Caco-2 (cell line): Measurements from ENCODE around the gene RNF32. TPM values are rescaled to one million over a fixed set of nuclear protein-coding genes. Genes with fewer than 3 reads are reported as not detected.

Experiments used
- BruUV-seq: library from RNA; stranded (reverse); fragments of 400-500 nt; replicated peaks from 2 replicates; lab custom pipeline; 2021; lab: Mats Ljungman, UMichigan
- CTCF ChIA-PET: fragments of 300-600 bp; sonication (Branson Sonifier 250); formaldehyde crosslinking; loops from one replicate; lab custom pipeline; 2022; ENCODE audit warnings: antibody characterized with exemption; lab: Charles Lee
- POLR2A ChIA-PET: fragments of 300-600 bp; sonication (Branson Sonifier 250); formaldehyde crosslinking; loops from one replicate; lab custom pipeline; 2022; ENCODE audit warnings: antibody characterized with exemption; lab: Charles Lee
- DNase-seq, 2 experiments: peaks; one replicate each; pipeline versions ENCODE4 v3.0.0 to v3.0.0-alpha.2; 2020 to 2022
- H3K27me3 ChIP-seq: replicated peaks from 2 replicates; pipeline ENCODE4 v1.6.0; 2011; ENCODE audit warnings: low read length; ENCODE audit not compliant: control insufficient read depth, insufficient read depth
- H3K36me3 ChIP-seq: 2 replicates; pipeline ENCODE4 v1.5.1; 2011; ENCODE audit warnings: low read length; ENCODE audit not compliant: control insufficient read depth, insufficient read depth
- H3K4me1 ChIP-seq: fragments of 250-450 bp; sonication (Bioruptor Pico); 2 replicates; pipeline ENCODE4 v1.5.1; 2020; ENCODE audit warnings: mild to moderate bottlenecking
- H3K4me3 ChIP-seq: 2 replicates; pipeline ENCODE4 v1.5.1; 2011; ENCODE audit warnings: low read depth, mild to moderate bottlenecking, control low read depth, low read length
- H3K9me3 ChIP-seq: fragments of 250-450 bp; sonication (Bioruptor Pico); 2 replicates; pipeline ENCODE4 v1.5.1; 2020; ENCODE audit warnings: mild to moderate bottlenecking, moderate library complexity
- H3K27ac Mint-ChIP-seq: one replicate; pipeline ENCODE4 v1.8.0; 2022; ENCODE audit warnings: mixed read lengths; ENCODE audit not compliant: unreplicated experiment
- H3K27me3 Mint-ChIP-seq: one replicate; pipeline ENCODE4 v1.8.0; 2022; ENCODE audit warnings: mixed read lengths; ENCODE audit not compliant: insufficient read depth, unreplicated experiment
- H3K36me3 Mint-ChIP-seq: one replicate; pipeline ENCODE4 v1.8.0; 2022; ENCODE audit warnings: mild to moderate bottlenecking, mixed read lengths; ENCODE audit not compliant: insufficient read depth, unreplicated experiment
- H3K4me1 Mint-ChIP-seq: one replicate; pipeline ENCODE4 v1.8.0; 2022; ENCODE audit warnings: low read depth, mixed read lengths; ENCODE audit not compliant: unreplicated experiment
- H3K4me3 Mint-ChIP-seq: one replicate; pipeline ENCODE4 v1.8.0; 2022; ENCODE audit warnings: mild to moderate bottlenecking, moderate library complexity, mixed read lengths; ENCODE audit not compliant: unreplicated experiment
- H3K9me3 Mint-ChIP-seq: one replicate; pipeline ENCODE4 v1.8.0; 2022; ENCODE audit warnings: mixed read lengths; ENCODE audit not compliant: unreplicated experiment
- CTCF ChIP-seq, 2 experiments: fragments of 200-600 bp in 1 of 2; IDR thresholded peaks; 1 replicate in 1 of 2; 2 replicates in 1 of 2; pipeline versions ENCODE4 v1.5.1 to v1.8.0; 2011 to 2022; ENCODE audit warnings: antibody characterized with exemption in 1 of 2, control low read depth in 1 of 2, inconsistent platforms in 1 of 2, low read depth in 1 of 2, low read length in 1 of 2, mild to moderate bottlenecking in 1 of 2, moderate library complexity in 1 of 2; ENCODE audit not compliant: insufficient read depth in 1 of 2, severe bottlenecking in 1 of 2, unreplicated experiment in 1 of 2
- intact Hi-C: fragments of 100-400 bp; cut with micrococcal nuclease; formaldehyde crosslinking; loops from one replicate; pipeline ENCODE4 v1.10.0; 2022; ENCODE audit not compliant: unreplicated experiment
- total RNA-seq: library from RNA; stranded (reverse); gene quantifications from 2 replicates; pipeline ENCODE4 v1.2.3, GENCODE V29; 2022

The RNF32 gene
- total RNA-seq, 1 experiment from 2014 or later = 26.0 TPM

- no peak overlapping the region for H3K27ac Mint-ChIP-seq
- POLR2A ChIA-PET = no interaction called here
- Histone ChIP-seq H3K4me3 (no peak overlapping the region), H3K9me3 (no peaks in the 10 kb centered on the region), H3K4me1 (peaks cover 25% of the 10 kb centered on the region), H3K27me3 (no peaks in the 10 kb centered on the region), H3K36me3 (no peaks in the 10 kb centered on the region)
- no TSS peak for BruUV-seq
- H3K27me3 Mint-ChIP-seq = no peaks in the 10 kb centered on the region
- no peaks in the 10 kb centered on the region for H3K9me3 Mint-ChIP-seq
- CTCF ChIA-PET = no interaction called here
- H3K4me1 Mint-ChIP-seq = peaks cover 12% of the 10 kb centered on the region
- DNase-seq = no peak
- H3K4me3 Mint-ChIP-seq = no peak overlapping the region
- no peak for TF ChIP-seq CTCF (IDR thresholded peaks at IDR 0.05; ENCODE audit: insufficient read depth in 1 of 2, low read depth in 1 of 2, low read length in 1 of 2, severe bottlenecking in 1 of 2, unreplicated experiment in 1 of 2)
- H3K36me3 Mint-ChIP-seq = peaks cover 13% of the 10 kb centered on the region
- intact Hi-C loops = no loop called here
Observed at GRCh38 chr7:156684251-156684650, 43.7 kb downstream of the RNF32 start.

GRCh38 chr7:156684661-156685060 lies 44.1 kb downstream of the RNF32 start:
- no peaks in the 10 kb centered on the region for H3K9me3 ChIP-seq
- Mint-ChIP-seq H3K36me3 (peaks cover 13% of the 10 kb centered on the region), H3K27me3 (no peaks in the 10 kb centered on the region), H3K9me3 (no peaks in the 10 kb centered on the region), H3K27ac (no peak overlapping the region), H3K4me1 (peaks cover 16% of the 10 kb centered on the region), H3K4me3 (no peak overlapping the region)
- TF ChIP-seq CTCF (IDR thresholded peaks at IDR 0.05; ENCODE audit: insufficient read depth in 1 of 2, low read depth in 1 of 2, low read length in 1 of 2, severe bottlenecking in 1 of 2, unreplicated experiment in 1 of 2) = no peak
- intact Hi-C loops = no loop called here
- no peaks in the 10 kb centered on the region for H3K36me3 ChIP-seq
- no peaks in the 10 kb centered on the region for H3K27me3 ChIP-seq
- H3K4me1 ChIP-seq = peaks cover 29% of the 10 kb centered on the region
- no peak for DNase-seq
- no peak overlapping the region for H3K4me3 ChIP-seq
- BruUV-seq = no TSS peak
- ChIA-PET POLR2A (no interaction called here), CTCF (no interaction called here)

- no peak for DNase-seq
- BruUV-seq = no TSS peak
- H3K4me1 Mint-ChIP-seq = peaks cover 25% of the 10 kb centered on the region
- intact Hi-C loops = no loop called here
- peaks cover 35% of the 10 kb centered on the region for H3K4me1 ChIP-seq
- H3K27me3 Mint-ChIP-seq = no peaks in the 10 kb centered on the region
- H3K27ac Mint-ChIP-seq = no peak overlapping the region
- H3K27me3 ChIP-seq = no peaks in the 10 kb centered on the region
- peaks cover 7% of the 10 kb centered on the region for H3K36me3 Mint-ChIP-seq
- POLR2A ChIA-PET = no interaction called here
- CTCF ChIA-PET = no interaction called here
- H3K4me3 ChIP-seq = no peak overlapping the region
- peaks cover 11% of the 10 kb centered on the region for H3K9me3 ChIP-seq
- peaks cover 36% of the 10 kb centered on the region for H3K9me3 Mint-ChIP-seq
- H3K4me3 Mint-ChIP-seq = no peak overlapping the region
- H3K36me3 ChIP-seq = no peaks in the 10 kb centered on the region
- no peak for TF ChIP-seq CTCF (IDR thresholded peaks at IDR 0.05; ENCODE audit: insufficient read depth in 1 of 2, low read depth in 1 of 2, low read length in 1 of 2, severe bottlenecking in 1 of 2, unreplicated experiment in 1 of 2)
Observed at GRCh38 chr7:156691764-156692163, 51.2 kb downstream of the RNF32 start.
